Parathyroid adenoma (tissue), 2 donors: ENCODE measurements around the gene OGT.
A peak's percentile ranks its signal among the peaks of the same experiment; 100 is the strongest.
"Not testable (repeated sequence)": the region's sequence is repeated elsewhere in the genome, so short reads cannot be mapped to it uniquely, and the experiment has no call there.

Experiments
- H2AFZ ChIP-seq: fragments of 300-600 bp; sonication (generic); one replicate; pipeline ENCODE4 v1.7.0; 2017; ENCODE audit warnings: antibody characterized with exemption, mild to moderate bottlenecking
- H3K27ac ChIP-seq: fragments of 300-600 bp; sonication (generic); one replicate; pipeline ENCODE4 v1.7.0; 2017
- H3K27me3 ChIP-seq: fragments of 300-600 bp; sonication (generic); one replicate; pipeline ENCODE4 v1.7.0; 2017; ENCODE audit warnings: low read length; ENCODE audit not compliant: control insufficient read depth, insufficient read depth
- H3K36me3 ChIP-seq: fragments of 300-600 bp; sonication (generic); one replicate; pipeline ENCODE4 v1.7.0; 2017; ENCODE audit warnings: low read length; ENCODE audit not compliant: control insufficient read depth, insufficient read depth
- H3K4me1 ChIP-seq: fragments of 300-600 bp; sonication (generic); one replicate; pipeline ENCODE4 v1.7.0; 2017; ENCODE audit warnings: control low read depth
- H3K4me2 ChIP-seq: fragments of 300-600 bp; sonication (generic); one replicate; pipeline ENCODE4 v1.7.0; 2017; ENCODE audit warnings: low read length
- H3K4me3 ChIP-seq: fragments of 300-600 bp; sonication (generic); one replicate; pipeline ENCODE4 v1.7.0; 2017; ENCODE audit warnings: low read depth, low read length
- H3K79me2 ChIP-seq: fragments of 300-600 bp; sonication (generic); one replicate; pipeline ENCODE4 v1.7.0; 2017; ENCODE audit warnings: control low read depth
- H3K9ac ChIP-seq: fragments of 300-600 bp; sonication (generic); one replicate; pipeline ENCODE4 v1.7.0; 2017; ENCODE audit warnings: mild to moderate bottlenecking
- H3K9me3 ChIP-seq: fragments of 300-600 bp; sonication (generic); one replicate; pipeline ENCODE4 v1.7.0; 2017; ENCODE audit warnings: low read length; ENCODE audit not compliant: control insufficient read depth
- CTCF ChIP-seq: fragments of 300-600 bp; sonication (generic); IDR thresholded peaks from one replicate; pipeline ENCODE4 v1.7.0; 2017; ENCODE audit warnings: antibody characterized with exemption, mild to moderate bottlenecking
- donor health status: primary hyperparathyroidism.

The OGT gene

GRCh38 chrX:71493111-71493613 is 39.7 kb upstream of the OGT start:
- H3K27me3 ChIP-seq, result no peaks in the 10 kb centered on the region
- no peaks in the 10 kb centered on the region for H3K79me2 ChIP-seq
- no peak overlapping the region for H3K9ac ChIP-seq
- H3K27ac ChIP-seq, result no peak overlapping the region
- H3K4me1 ChIP-seq, result no peaks in the 10 kb centered on the region
- no peaks in the 10 kb centered on the region for H3K36me3 ChIP-seq
- no peaks in the 10 kb centered on the region for H3K9me3 ChIP-seq
- H3K4me2 ChIP-seq, result no peak overlapping the region
- peak overlapping the region; percentile 42 for H3K4me3 ChIP-seq
- TF ChIP-seq CTCF, result no peak
- H2AFZ ChIP-seq, result no peak overlapping the region

GRCh38 chrX:71495979-71496378 is 36.9 kb upstream of the OGT start:
- not testable (repeated sequence) for H3K79me2 ChIP-seq, H3K4me3 ChIP-seq, H3K36me3 ChIP-seq, H3K4me1 ChIP-seq, H3K9me3 ChIP-seq, H3K9ac ChIP-seq, H3K4me2 ChIP-seq, H3K27ac ChIP-seq, H2AFZ ChIP-seq, H3K27me3 ChIP-seq

DNA sequence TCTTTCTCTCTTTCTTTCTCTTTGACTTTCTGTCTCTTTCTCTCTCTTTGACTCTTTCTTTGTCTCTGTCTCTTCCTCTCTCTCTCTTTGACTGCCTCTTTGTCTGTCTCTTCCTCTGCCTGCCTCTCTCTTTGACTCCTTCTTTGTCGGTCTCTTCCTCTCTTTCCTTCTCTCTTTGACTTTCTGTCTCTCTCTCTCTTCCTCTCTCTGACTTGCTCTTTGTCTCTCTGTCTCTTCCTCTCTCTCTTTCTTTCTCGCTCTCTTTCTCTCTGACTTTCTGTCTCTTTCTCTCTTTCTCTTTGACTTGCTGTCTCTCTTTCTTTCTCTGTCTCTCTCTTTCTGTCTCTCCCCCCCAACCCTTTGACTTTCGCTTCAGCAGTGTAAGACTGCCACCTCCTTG is 36.4 kb upstream of the OGT start:
- no peaks in the 10 kb centered on the region for H3K4me1 ChIP-seq
- H3K9me3 ChIP-seq, result no peaks in the 10 kb centered on the region
- TF ChIP-seq CTCF, result no peak
- no peak overlapping the region for H3K27ac ChIP-seq
- H2AFZ ChIP-seq, result no peak overlapping the region
- no peak overlapping the region for H3K4me3 ChIP-seq
- no peaks in the 10 kb centered on the region for H3K79me2 ChIP-seq
- H3K4me2 ChIP-seq, result no peak overlapping the region
- H3K9ac ChIP-seq, result no peak overlapping the region
- no peaks in the 10 kb centered on the region for H3K27me3 ChIP-seq
- H3K36me3 ChIP-seq, result no peaks in the 10 kb centered on the region

GRCh38 chrX:71502080-71502479 is 30.8 kb upstream of the OGT start:
- H3K4me1 ChIP-seq, H3K36me3 ChIP-seq, H3K4me2 ChIP-seq, H3K9ac ChIP-seq, H3K27me3 ChIP-seq, H3K79me2 ChIP-seq, H2AFZ ChIP-seq, H3K4me3 ChIP-seq, H3K9me3 ChIP-seq, H3K27ac ChIP-seq: not testable (repeated sequence)

DNA sequence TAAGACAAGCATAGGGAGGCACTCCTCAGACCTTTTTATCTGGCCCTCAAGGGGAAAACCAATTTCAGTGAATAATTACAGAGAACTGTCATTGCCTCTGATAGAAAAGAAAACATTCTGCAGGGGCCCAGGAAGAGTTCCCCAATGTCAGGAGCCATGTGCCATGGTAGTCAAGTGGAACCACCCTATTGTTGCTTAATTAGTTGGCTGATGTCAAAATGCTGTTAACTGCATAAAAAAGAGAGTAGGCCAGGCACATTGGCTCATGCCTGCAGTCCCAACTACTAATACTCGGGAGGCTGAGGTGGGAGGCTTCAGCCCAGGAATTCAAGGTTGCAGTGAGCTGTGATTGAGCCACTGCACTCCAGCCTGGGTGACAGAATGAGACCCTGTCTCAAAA is 28.6 kb upstream of the OGT start:
- Histone ChIP-seq H3K4me1 (no peaks in the 10 kb centered on the region), H2AFZ (no peak overlapping the region), H3K27ac (no peak overlapping the region), H3K27me3 (no peaks in the 10 kb centered on the region), H3K4me2 (no peak overlapping the region), H3K9me3 (no peaks in the 10 kb centered on the region), H3K36me3 (no peaks in the 10 kb centered on the region), H3K79me2 (no peaks in the 10 kb centered on the region), H3K4me3 (no peak overlapping the region), H3K9ac (no peak overlapping the region)
- no peak for TF ChIP-seq CTCF

DNA sequence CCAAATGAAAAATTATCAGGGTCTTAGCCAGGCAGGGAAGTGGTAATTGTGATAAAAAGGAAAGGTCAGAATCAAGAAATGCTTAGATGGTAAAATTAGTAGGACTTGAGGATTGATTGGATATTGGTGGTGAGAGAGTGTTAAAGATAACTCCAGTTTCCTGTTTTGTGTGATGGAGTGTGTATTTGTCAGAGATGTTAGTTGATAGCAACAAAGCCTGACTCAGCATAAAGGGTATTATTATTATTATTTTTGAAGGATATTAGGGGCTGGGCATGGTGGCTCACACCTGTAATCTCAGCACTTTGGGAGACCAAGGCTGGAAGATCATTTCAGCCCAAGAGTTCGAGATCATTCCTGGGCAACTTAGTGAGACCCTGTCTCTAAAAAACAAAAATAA is 23.6 kb upstream of the OGT start:
- Histone ChIP-seq H3K4me1 (no peaks in the 10 kb centered on the region), H3K27me3 (no peaks in the 10 kb centered on the region), H3K9me3 (no peaks in the 10 kb centered on the region), H3K79me2 (no peaks in the 10 kb centered on the region), H3K9ac (no peak overlapping the region), H3K4me3 (no peak overlapping the region), H3K4me2 (no peak overlapping the region), H3K36me3 (no peaks in the 10 kb centered on the region), H3K27ac (no peak overlapping the region), H2AFZ (no peak overlapping the region)
- no peak for TF ChIP-seq CTCF
